Caco-2 (cell line): ENCODE data around the gene NAA15. TPM values are rescaled to one million over a fixed set of nuclear protein-coding genes. Genes with fewer than 3 reads are reported as not detected.

Source experiments
- BruUV-seq: library from RNA; stranded (reverse); fragments of 400-500 nt; replicated peaks from 2 replicates; lab custom pipeline; 2021; lab: Mats Ljungman, UMichigan
- CTCF ChIA-PET: fragments of 300-600 bp; sonication (Branson Sonifier 250); formaldehyde crosslinking; loops from one replicate; lab custom pipeline; 2022; ENCODE audit warnings: antibody characterized with exemption; lab: Charles Lee
- POLR2A ChIA-PET: fragments of 300-600 bp; sonication (Branson Sonifier 250); formaldehyde crosslinking; loops from one replicate; lab custom pipeline; 2022; ENCODE audit warnings: antibody characterized with exemption; lab: Charles Lee
- DNase-seq, 2 experiments: peaks; one replicate each; pipeline versions ENCODE4 v3.0.0 to v3.0.0-alpha.2; 2020 to 2022
- H3K27me3 ChIP-seq: replicated peaks from 2 replicates; pipeline ENCODE4 v1.6.0; 2011; ENCODE audit warnings: low read length; ENCODE audit not compliant: control insufficient read depth, insufficient read depth
- H3K36me3 ChIP-seq: 2 replicates; pipeline ENCODE4 v1.5.1; 2011; ENCODE audit warnings: low read length; ENCODE audit not compliant: control insufficient read depth, insufficient read depth
- H3K4me1 ChIP-seq: fragments of 250-450 bp; sonication (Bioruptor Pico); 2 replicates; pipeline ENCODE4 v1.5.1; 2020; ENCODE audit warnings: mild to moderate bottlenecking
- H3K4me3 ChIP-seq: 2 replicates; pipeline ENCODE4 v1.5.1; 2011; ENCODE audit warnings: low read depth, mild to moderate bottlenecking, control low read depth, low read length
- H3K9me3 ChIP-seq: fragments of 250-450 bp; sonication (Bioruptor Pico); 2 replicates; pipeline ENCODE4 v1.5.1; 2020; ENCODE audit warnings: mild to moderate bottlenecking, moderate library complexity
- H3K27ac Mint-ChIP-seq: one replicate; pipeline ENCODE4 v1.8.0; 2022; ENCODE audit warnings: mixed read lengths; ENCODE audit not compliant: unreplicated experiment
- H3K27me3 Mint-ChIP-seq: one replicate; pipeline ENCODE4 v1.8.0; 2022; ENCODE audit warnings: mixed read lengths; ENCODE audit not compliant: insufficient read depth, unreplicated experiment
- H3K36me3 Mint-ChIP-seq: one replicate; pipeline ENCODE4 v1.8.0; 2022; ENCODE audit warnings: mild to moderate bottlenecking, mixed read lengths; ENCODE audit not compliant: insufficient read depth, unreplicated experiment
- H3K4me1 Mint-ChIP-seq: one replicate; pipeline ENCODE4 v1.8.0; 2022; ENCODE audit warnings: low read depth, mixed read lengths; ENCODE audit not compliant: unreplicated experiment
- H3K4me3 Mint-ChIP-seq: one replicate; pipeline ENCODE4 v1.8.0; 2022; ENCODE audit warnings: mild to moderate bottlenecking, moderate library complexity, mixed read lengths; ENCODE audit not compliant: unreplicated experiment
- H3K9me3 Mint-ChIP-seq: one replicate; pipeline ENCODE4 v1.8.0; 2022; ENCODE audit warnings: mixed read lengths; ENCODE audit not compliant: unreplicated experiment
- CTCF ChIP-seq, 2 experiments: fragments of 200-600 bp in 1 of 2; IDR thresholded peaks; 1 replicate in 1 of 2; 2 replicates in 1 of 2; pipeline versions ENCODE4 v1.5.1 to v1.8.0; 2011 to 2022; ENCODE audit warnings: antibody characterized with exemption in 1 of 2, control low read depth in 1 of 2, inconsistent platforms in 1 of 2, low read depth in 1 of 2, low read length in 1 of 2, mild to moderate bottlenecking in 1 of 2, moderate library complexity in 1 of 2; ENCODE audit not compliant: insufficient read depth in 1 of 2, severe bottlenecking in 1 of 2, unreplicated experiment in 1 of 2
- intact Hi-C: fragments of 100-400 bp; cut with micrococcal nuclease; formaldehyde crosslinking; loops from one replicate; pipeline ENCODE4 v1.10.0; 2022; ENCODE audit not compliant: unreplicated experiment
- total RNA-seq: library from RNA; stranded (reverse); gene quantifications from 2 replicates; pipeline ENCODE4 v1.2.3, GENCODE V29; 2022

NAA15 gene
- total RNA-seq, 1 experiment from 2014 or later, result 63.1 TPM

DNA sequence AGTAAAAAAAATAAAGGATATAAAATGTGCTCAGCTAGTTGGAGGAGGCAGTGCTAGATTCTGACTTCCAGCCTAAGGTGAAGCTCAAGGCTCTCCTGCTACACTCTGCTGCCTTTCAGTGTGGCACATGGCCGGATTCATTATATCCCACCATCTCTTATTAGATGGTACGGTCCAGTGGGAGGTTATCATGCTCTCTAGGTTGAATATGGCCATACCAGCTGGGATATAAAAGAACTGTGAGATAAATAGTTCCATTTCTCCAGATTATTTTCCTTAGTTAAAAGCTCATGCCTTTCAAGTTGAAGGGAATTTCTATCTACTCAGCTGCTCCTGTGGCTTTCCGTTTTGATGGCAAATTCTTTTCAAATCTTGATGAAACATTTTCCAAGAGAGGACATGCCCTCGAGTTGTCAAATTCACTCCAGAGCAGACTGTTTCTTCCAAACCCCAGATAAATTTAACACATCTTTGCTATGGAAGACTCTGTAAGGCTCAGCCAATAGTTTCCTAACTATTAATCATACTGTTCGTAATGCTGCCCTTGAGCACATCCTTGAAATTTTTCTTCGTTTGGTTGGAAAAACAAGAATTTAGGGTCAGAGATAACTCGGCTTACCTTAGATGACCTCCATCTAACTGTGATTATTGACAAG, 19.1 kb upstream of the NAA15 start:
- H3K4me1 ChIP-seq, result peaks cover 12% of the 10 kb centered on the region; the same call in 1 of the 2 replicates
- 0 out of 2 replicates have a peak, but pooled peaks cover 6% of the 10 kb centered on the region for H3K9me3 ChIP-seq
- H3K4me3 Mint-ChIP-seq, result no peak overlapping the region
- no peaks in the 10 kb centered on the region for H3K36me3 ChIP-seq
- POLR2A ChIA-PET, result interaction anchor here (1.0 kb wide), 1 partner anchor 103 kb away, joined by 4 read pairs; no protein-coding TSS in a partner anchor
- no peaks in the 10 kb centered on the region for H3K27me3 Mint-ChIP-seq
- peaks cover 8% of the 10 kb centered on the region for H3K9me3 Mint-ChIP-seq
- CTCF ChIA-PET, result interaction anchor here (0.6 kb wide), 1 partner anchor 42 kb away, joined by 3 read pairs; no protein-coding TSS in a partner anchor
- H3K4me1 Mint-ChIP-seq, result no peaks in the 10 kb centered on the region
- DNase-seq, result no peak
- BruUV-seq, result no TSS peak
- no peaks in the 10 kb centered on the region for H3K36me3 Mint-ChIP-seq
- H3K27ac Mint-ChIP-seq, result no peak overlapping the region
- no peaks in the 10 kb centered on the region for H3K27me3 ChIP-seq
- intact Hi-C loops, result loop anchor here (5.0 kb wide), 1 partner anchor 55 kb away; no protein-coding TSS in a partner anchor
- no peak for TF ChIP-seq CTCF (IDR thresholded peaks at IDR 0.05; ENCODE audit: insufficient read depth in 1 of 2, low read depth in 1 of 2, low read length in 1 of 2, severe bottlenecking in 1 of 2, unreplicated experiment in 1 of 2)
- no peak overlapping the region for H3K4me3 ChIP-seq

GRCh38 chr4:139282721-139283075, 18.6 kb upstream of the NAA15 start:
- H3K4me1 ChIP-seq, result peaks cover 12% of the 10 kb centered on the region; the same call in 1 of the 2 replicates
- no peak overlapping the region for H3K27ac Mint-ChIP-seq
- no peak overlapping the region for H3K4me3 ChIP-seq
- no TSS peak for BruUV-seq
- H3K4me3 Mint-ChIP-seq, result no peak overlapping the region
- H3K27me3 ChIP-seq, result no peaks in the 10 kb centered on the region
- no peak for DNase-seq
- peaks cover 8% of the 10 kb centered on the region for H3K9me3 Mint-ChIP-seq
- intact Hi-C loops, result loop anchor here (5.0 kb wide), 1 partner anchor 55 kb away; no protein-coding TSS in a partner anchor
- TF ChIP-seq CTCF (IDR thresholded peaks at IDR 0.05; ENCODE audit: insufficient read depth in 1 of 2, low read depth in 1 of 2, low read length in 1 of 2, severe bottlenecking in 1 of 2, unreplicated experiment in 1 of 2), result no peak
- CTCF ChIA-PET, result interaction anchor here (0.6 kb wide), 1 partner anchor 42 kb away, joined by 3 read pairs; no protein-coding TSS in a partner anchor
- no peaks in the 10 kb centered on the region for H3K36me3 Mint-ChIP-seq
- H3K36me3 ChIP-seq, result no peaks in the 10 kb centered on the region
- POLR2A ChIA-PET, result interaction anchor here (1.0 kb wide), 1 partner anchor 104 kb away, joined by 4 read pairs; no protein-coding TSS in a partner anchor
- no peaks in the 10 kb centered on the region for H3K27me3 Mint-ChIP-seq
- 0 out of 2 replicates have a peak, but pooled peaks cover 6% of the 10 kb centered on the region for H3K9me3 ChIP-seq
- no peaks in the 10 kb centered on the region for H3K4me1 Mint-ChIP-seq

- no peak overlapping the region for H3K4me3 Mint-ChIP-seq
- ChIA-PET CTCF (interaction anchor here (1.7 kb wide), 1 partner anchor 10 kb away, joined by 3 read pairs; no protein-coding TSS in a partner anchor), POLR2A (no interaction called here)
- no peak for DNase-seq
- intact Hi-C loops, result no loop called here
- Histone ChIP-seq H3K4me1 (peaks cover 10% of the 10 kb centered on the region; the same call in 1 of the 2 replicates), H3K36me3 (no peaks in the 10 kb centered on the region), H3K4me3 (no peak overlapping the region), H3K9me3 (0 out of 2 replicates have a peak, but pooled peaks cover 6% of the 10 kb centered on the region), H3K27me3 (no peaks in the 10 kb centered on the region)
- H3K9me3 Mint-ChIP-seq, result peaks cover 8% of the 10 kb centered on the region
- H3K27me3 Mint-ChIP-seq, result no peaks in the 10 kb centered on the region
- no peak for TF ChIP-seq CTCF (IDR thresholded peaks at IDR 0.05; ENCODE audit: insufficient read depth in 1 of 2, low read depth in 1 of 2, low read length in 1 of 2, severe bottlenecking in 1 of 2, unreplicated experiment in 1 of 2)
- no peaks in the 10 kb centered on the region for H3K4me1 Mint-ChIP-seq
- H3K36me3 Mint-ChIP-seq, result no peaks in the 10 kb centered on the region
- BruUV-seq, result no TSS peak
- H3K27ac Mint-ChIP-seq, result no peak overlapping the region
These were observed 15.1 kb upstream of the NAA15 start for GRCh38 chr4:139286186-139286698.
